Prostate gland (tissue), 2 donors: ENCODE measurements around the gene SAP30BP. TPM values are rescaled to one million over a fixed set of nuclear protein-coding genes. Genes with fewer than 3 reads are reported as not detected.

Experiments
- DNase-seq: peaks from one replicate; pipeline ENCODE4 v3.0.0-alpha.2; 2019; ENCODE audit warnings: low spot score
- H3K27ac ChIP-seq, 2 donors: fragments of 200-600 bp; sonication (generic); 2 replicates each; pipeline ENCODE4 v1.5.1; 2017 to 2019
- H3K27me3 ChIP-seq: fragments of 200-600 bp; sonication (generic); replicated peaks from 2 replicates; pipeline ENCODE4 v1.5.1; 2019; ENCODE audit not compliant: insufficient read depth
- H3K36me3 ChIP-seq, 2 donors: fragments of 200-600 bp; sonication (generic); 1 replicate in 1 of 2; 2 replicates in 1 of 2; pipeline versions ENCODE4 v1.5.1 to v1.8.1; 2017 to 2019
- H3K4me1 ChIP-seq: fragments of 200-600 bp; sonication (generic); replicated peaks from 2 replicates; pipeline ENCODE4 v1.5.1; 2019
- H3K4me3 ChIP-seq, 2 donors: fragments of 200-600 bp; sonication (generic); 2 replicates each; pipeline ENCODE4 v1.5.1; 2017 to 2019
- H3K9me3 ChIP-seq: fragments of 200-600 bp; sonication (generic); 2 replicates; pipeline ENCODE4 v1.5.1; 2017
- CTCF ChIP-seq, 4 experiments: fragments of 200-600 bp in 2 of 4; fragments of 450-650 bp in 2 of 4; sonication (generic) in 2 of 4; IDR thresholded peaks; 1 replicate in 3 of 4; 2 replicates in 1 of 4; pipeline ENCODE4 v1.5.1; 2016 to 2019; ENCODE audit warnings: antibody characterized with exemption in 4 of 4, mild to moderate bottlenecking in 2 of 4, moderate library complexity in 2 of 4
- POLR2A ChIP-seq: fragments of 450-650 bp; IDR thresholded peaks from one replicate; pipeline ENCODE4 v1.6.1; 2016; ENCODE audit warnings: antibody characterized with exemption, mild to moderate bottlenecking
- POLR2AphosphoS5 ChIP-seq: sonication (generic); formaldehyde crosslinking; IDR thresholded peaks from one replicate; pipeline ENCODE4 v1.6.1; 2017; ENCODE audit warnings: antibody characterized with exemption
- WGBS: methylation state at CpG from one replicate; pipeline ENCODE4 v1.1.5; 2018; 5-methylcytosine and 5-hydroxymethylcytosine counted together
- intact Hi-C: fragments of 100-400 bp; cut with DNase I; formaldehyde crosslinking; loops from one replicate; pipeline ENCODE4 v1.14.2; 2022
- total RNA-seq, 2 donors: library from RNA; depleted of rRNA; stranded (reverse); fragments of >200 nt; gene quantifications; one replicate each; pipeline ENCODE4 v1.1.0, GENCODE V29; 2016

Gene SAP30BP
- total RNA-seq, 2 donors from 2014 or later, result 50.4 to 72.3 TPM

- intact Hi-C loops, result no loop called here
Measured at GRCh38 chr17:75630071-75630917, 36.8 kb upstream of the SAP30BP start.

GRCh38 chr17:75631353-75631752 is 35.8 kb upstream of the SAP30BP start:
- intact Hi-C loops, result no loop called here
- Histone ChIP-seq H3K4me3 (no peak overlapping the region), H3K9me3 (no peaks in the 10 kb centered on the region), H3K4me1 (peaks cover 15% of the 10 kb centered on the region), H3K27me3 (no peaks in the 10 kb centered on the region), H3K36me3 (no peaks in the 10 kb centered on the region), H3K27ac (no peak overlapping the region)
- WGBS, result 90% methylated on average over 23 of the region's 27 CpGs
- TF ChIP-seq CTCF (IDR thresholded peaks at IDR 0.05), result no peak
- no peak for TF ChIP-seq POLR2AphosphoS5
- no peak for TF ChIP-seq POLR2A
- no peak for DNase-seq

More at GRCh38 chr17:75630071-75630917, 36.8 kb upstream of the SAP30BP start:
- Histone ChIP-seq H3K4me1 (peaks cover 15% of the 10 kb centered on the region), H3K27ac (no peak overlapping the region), H3K36me3 (no peaks in the 10 kb centered on the region), H3K9me3 (no peaks in the 10 kb centered on the region), H3K4me3 (no peak overlapping the region), H3K27me3 (no peaks in the 10 kb centered on the region)
- WGBS, result 89% methylated on average over 25 of the region's 26 CpGs
- TF ChIP-seq POLR2AphosphoS5, result no peak
- TF ChIP-seq CTCF (IDR thresholded peaks at IDR 0.05), result no peak
- TF ChIP-seq POLR2A, result no peak
- no peak for DNase-seq

- Histone ChIP-seq H3K9me3 (no peaks in the 10 kb centered on the region), H3K4me1 (peaks cover 15% of the 10 kb centered on the region), H3K36me3 (no peaks in the 10 kb centered on the region), H3K4me3 (no peak overlapping the region), H3K27me3 (no peaks in the 10 kb centered on the region), H3K27ac (peak overlapping the region in 1 of 2 donors; percentile 78)
- TF ChIP-seq CTCF (IDR thresholded peaks at IDR 0.05), result no peak
- TF ChIP-seq POLR2AphosphoS5, result no peak
- TF ChIP-seq POLR2A, result no peak
- intact Hi-C loops, result no loop called here
- WGBS, result 72% methylated on average over 10 of the region's 12 CpGs
- DNase-seq, result no peak
Measured at GRCh38 chr17:75632428-75632827, 34.7 kb upstream of the SAP30BP start.

GRCh38 chr17:75632863-75633485 is 34.2 kb upstream of the SAP30BP start, which contains the start of gene SMIM5:
TSS of gene SMIM5 (plus strand) at chr17:75633434. CDS start at chr17:75640202, 6,768 bp downstream.
- TF ChIP-seq POLR2AphosphoS5 (peak; percentile 61), POLR2A (no peak), CTCF (IDR thresholded peaks at IDR 0.05) (peak; percentile 92 to 97 (median 96))
- peak within 1 kb of the TSS; percentile 77 to 78 for H3K27ac ChIP-seq
- 9% methylated on average over 18 of the region's 19 CpGs for WGBS
- DNase-seq, result peak; percentile 78
- H3K36me3 ChIP-seq, result no peaks in the 10 kb centered on the region
- H3K9me3 ChIP-seq, result no peaks in the 10 kb centered on the region
- no peaks in the 10 kb centered on the region for H3K27me3 ChIP-seq
- H3K4me3 ChIP-seq, result no peak within 1 kb of the TSS
- peaks cover 15% of the 10 kb centered on the region for H3K4me1 ChIP-seq
- intact Hi-C loops, result loop anchor here (1.0 kb wide), 1 partner anchor 117 kb away; no protein-coding TSS in a partner anchor
